Esophagus squamous epithelium (tissue), 4 donors: Measurements from ENCODE around the gene DRD4.

Source experiments
- POLR2A ChIP-seq, 4 donors: fragments of 450-650 bp; IDR thresholded peaks; one replicate each; pipeline ENCODE4 v1.6.1; 2017; ENCODE audit warnings: antibody characterized with exemption in 4 of 4, mild to moderate bottlenecking in 4 of 4, moderate library complexity in 3 of 4
- TF ChIP-seq, protein P1 (sequence below), 6 experiments: fragments of 450-650 bp in 4 of 6; fragments of 200-600 bp in 2 of 6; sonication (generic) in 2 of 6; IDR thresholded peaks; one replicate each; pipeline ENCODE4 v1.5.1; 2016 to 2019; ENCODE audit warnings: antibody characterized with exemption in 6 of 6, mild to moderate bottlenecking in 4 of 6, moderate library complexity in 4 of 6

DNA sequence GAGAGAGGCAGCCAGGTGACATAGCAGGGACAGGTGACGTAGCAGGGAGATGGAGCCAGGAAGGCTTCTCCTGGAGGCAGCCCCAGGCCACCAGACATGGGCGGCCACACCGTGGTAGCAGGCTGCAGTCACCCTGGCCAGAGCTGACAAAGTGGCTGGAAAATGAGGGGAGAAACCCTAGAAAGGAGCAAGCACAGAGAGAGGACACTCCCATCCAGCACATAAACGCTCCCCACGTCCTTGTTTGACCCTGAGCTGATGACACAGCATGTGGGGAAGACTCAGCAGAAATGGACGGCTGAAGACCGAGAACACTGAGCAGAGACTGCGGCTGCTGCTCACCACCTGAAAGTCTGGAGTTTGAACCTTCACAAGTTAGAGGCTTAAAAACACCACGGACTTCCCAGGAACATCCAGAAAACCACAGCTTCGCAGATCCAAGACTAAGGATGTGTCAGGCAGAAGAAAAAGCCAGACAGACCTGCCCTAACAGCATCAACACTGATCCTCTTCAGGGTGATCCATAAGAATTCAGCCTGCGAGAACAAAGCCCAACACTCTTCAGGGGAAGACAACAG is 28.7 kb downstream of the DRD4 start:
- TF ChIP-seq, protein P1, sequence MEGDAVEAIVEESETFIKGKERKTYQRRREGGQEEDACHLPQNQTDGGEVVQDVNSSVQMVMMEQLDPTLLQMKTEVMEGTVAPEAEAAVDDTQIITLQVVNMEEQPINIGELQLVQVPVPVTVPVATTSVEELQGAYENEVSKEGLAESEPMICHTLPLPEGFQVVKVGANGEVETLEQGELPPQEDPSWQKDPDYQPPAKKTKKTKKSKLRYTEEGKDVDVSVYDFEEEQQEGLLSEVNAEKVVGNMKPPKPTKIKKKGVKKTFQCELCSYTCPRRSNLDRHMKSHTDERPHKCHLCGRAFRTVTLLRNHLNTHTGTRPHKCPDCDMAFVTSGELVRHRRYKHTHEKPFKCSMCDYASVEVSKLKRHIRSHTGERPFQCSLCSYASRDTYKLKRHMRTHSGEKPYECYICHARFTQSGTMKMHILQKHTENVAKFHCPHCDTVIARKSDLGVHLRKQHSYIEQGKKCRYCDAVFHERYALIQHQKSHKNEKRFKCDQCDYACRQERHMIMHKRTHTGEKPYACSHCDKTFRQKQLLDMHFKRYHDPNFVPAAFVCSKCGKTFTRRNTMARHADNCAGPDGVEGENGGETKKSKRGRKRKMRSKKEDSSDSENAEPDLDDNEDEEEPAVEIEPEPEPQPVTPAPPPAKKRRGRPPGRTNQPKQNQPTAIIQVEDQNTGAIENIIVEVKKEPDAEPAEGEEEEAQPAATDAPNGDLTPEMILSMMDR (IDR thresholded peaks at IDR 0.05), result no peak
- no peak for TF ChIP-seq POLR2A (IDR thresholded peaks at IDR 0.05)
